PC-9 (cell line): ENCODE results near the gene MEF2C. TPM values are rescaled to one million over a fixed set of nuclear protein-coding genes. Genes with fewer than 3 reads are reported as not detected.

Experiments used
- BruUV-seq: library from RNA; stranded (reverse); fragments of 400-500 nt; replicated peaks from 2 replicates; lab custom pipeline; 2021; lab: Mats Ljungman, UMichigan
- CTCF ChIA-PET: fragments of 300-600 bp; sonication (Branson Sonifier 250); formaldehyde crosslinking; loops from one replicate; lab custom pipeline; 2022; ENCODE audit warnings: antibody characterized with exemption; lab: Charles Lee
- POLR2A ChIA-PET: fragments of 300-600 bp; sonication (Branson Sonifier 250); formaldehyde crosslinking; loops from one replicate; lab custom pipeline; 2022; ENCODE audit warnings: antibody characterized with exemption; ENCODE audit not compliant: unreplicated experiment; lab: Charles Lee
- DNase-seq, 2 experiments: peaks; one replicate each; pipeline versions ENCODE4 v3.0.0 to v3.0.0-alpha.2; 2015 to 2022; ENCODE audit warnings: mixed read lengths in 1 of 2
- H2AFZ ChIP-seq: fragments of 200-600 bp; sonication (generic); 2 replicates; pipeline ENCODE4 v1.8.1; 2017; ENCODE audit warnings: antibody characterized with exemption
- H3F3A ChIP-seq: fragments of 200-600 bp; sonication (generic); 2 replicates; pipeline ENCODE4 v1.8.1; 2017; ENCODE audit warnings: antibody characterized with exemption, mild to moderate bottlenecking, low read depth; ENCODE audit not compliant: insufficient read depth
- H3K27ac ChIP-seq: fragments of 200-600 bp; sonication (generic); 2 replicates; pipeline ENCODE4 v1.6.1; 2016; ENCODE audit warnings: mixed run types
- H3K27me3 ChIP-seq: fragments of 200-600 bp; sonication (generic); 2 replicates; pipeline ENCODE4 v1.6.1; 2016; ENCODE audit warnings: low read depth, mixed run types; ENCODE audit not compliant: insufficient read depth
- H3K36me3 ChIP-seq: fragments of 200-600 bp; sonication (generic); 2 replicates; pipeline ENCODE4 v1.6.1; 2016; ENCODE audit warnings: low read depth, mixed run types
- H3K4me1 ChIP-seq: fragments of 200-600 bp; sonication (generic); replicated peaks from 2 replicates; pipeline ENCODE4 v1.6.1; 2016; ENCODE audit warnings: mixed run types; ENCODE audit not compliant: insufficient read depth
- H3K4me2 ChIP-seq: fragments of 200-600 bp; sonication (generic); 2 replicates; pipeline ENCODE4 v1.6.1; 2017; ENCODE audit warnings: mixed run types
- H3K4me3 ChIP-seq: fragments of 200-600 bp; sonication (generic); 2 replicates; pipeline ENCODE4 v1.6.1; 2016; ENCODE audit warnings: mixed run types
- H3K79me2 ChIP-seq: fragments of 200-600 bp; sonication (generic); 2 replicates; pipeline ENCODE4 v1.6.1; 2017; ENCODE audit warnings: low read depth, mixed run types
- H3K9me2 ChIP-seq: fragments of 200-600 bp; sonication (generic); 2 replicates; pipeline ENCODE4 v1.8.1; 2017; ENCODE audit warnings: mild to moderate bottlenecking; ENCODE audit not compliant: insufficient read depth
- H3K9me3 ChIP-seq: fragments of 200-600 bp; sonication (generic); 2 replicates; pipeline ENCODE4 v1.8.1; 2016; ENCODE audit warnings: low read depth; ENCODE audit not compliant: insufficient read depth
- H4K20me1 ChIP-seq: fragments of 200-600 bp; sonication (generic); 2 replicates; pipeline ENCODE4 v1.8.1; 2017; ENCODE audit not compliant: insufficient read depth
- EZH2 ChIP-seq: fragments of 200-600 bp; sonication (generic); IDR thresholded peaks from 2 replicates; pipeline ENCODE4 v1.8.0; 2017; ENCODE audit warnings: antibody characterized with exemption, low read depth
- intact Hi-C: fragments of 100-400 bp; cut with micrococcal nuclease; formaldehyde crosslinking; loops from one replicate; pipeline ENCODE4 v1.10.0; 2022; ENCODE audit not compliant: unreplicated experiment
- total RNA-seq: library from RNA; stranded (reverse); gene quantifications from 2 replicates; pipeline ENCODE4 v1.2.3, GENCODE V29; 2021
- TF ChIP-seq, protein P1 (sequence below): fragments of 200-600 bp; sonication (generic); conservative IDR thresholded peaks from 2 replicates; pipeline ENCODE4 v1.6.1; 2017; ENCODE audit warnings: mixed run types, antibody characterized with exemption, mild to moderate bottlenecking, moderate library complexity

Gene MEF2C
- total RNA-seq, 1 experiment from 2014 or later: 2.5 TPM

DNA sequence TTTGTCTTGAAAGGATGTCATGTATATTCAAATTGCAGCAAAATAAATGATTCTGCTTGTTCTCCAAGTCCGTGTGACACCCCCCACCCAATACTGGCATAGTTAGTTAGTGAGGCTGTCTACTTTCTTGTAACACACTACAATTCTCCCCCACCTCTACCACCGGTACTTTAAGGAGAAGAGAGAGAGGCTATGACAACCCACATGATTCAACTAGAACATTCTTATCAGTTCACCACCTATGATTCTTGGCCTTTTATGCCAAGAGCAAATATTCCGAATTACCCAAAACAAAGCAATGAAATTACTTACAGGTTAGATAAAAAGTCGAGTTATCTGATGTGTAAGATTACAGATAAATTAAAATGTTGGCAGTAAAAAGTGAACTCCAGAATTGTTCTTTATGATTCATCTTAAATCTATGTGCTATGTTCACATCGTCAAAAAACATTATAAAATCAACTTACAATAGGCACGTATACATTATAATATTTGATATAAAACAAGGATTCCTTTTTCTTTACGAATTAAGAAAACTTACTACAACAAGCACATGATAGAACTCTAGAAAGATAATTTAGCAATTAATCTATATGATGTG, 14.4 kb downstream of the MEF2C start:
- Histone ChIP-seq H3K27me3 (no peaks in the 10 kb centered on the region), H3K79me2 (no peaks in the 10 kb centered on the region), H3K4me1 (no peaks in the 10 kb centered on the region), H3K36me3 (no peaks in the 10 kb centered on the region), H3K4me2 (no peak overlapping the region), H2AFZ (no peak overlapping the region), H3K27ac (no peak overlapping the region), H3K4me3 (no peak overlapping the region), H3F3A (no peaks in the 10 kb centered on the region), H4K20me1 (no peaks in the 10 kb centered on the region), H3K9me3 (no peaks in the 10 kb centered on the region), H3K9me2 (no peaks in the 10 kb centered on the region)
- POLR2A ChIA-PET: interaction anchor here (0.5 kb wide), 1 partner anchor 31 kb away, joined by 4 read pairs; no protein-coding TSS in a partner anchor
- CTCF ChIA-PET: no interaction called here
- TF ChIP-seq, protein P1, sequence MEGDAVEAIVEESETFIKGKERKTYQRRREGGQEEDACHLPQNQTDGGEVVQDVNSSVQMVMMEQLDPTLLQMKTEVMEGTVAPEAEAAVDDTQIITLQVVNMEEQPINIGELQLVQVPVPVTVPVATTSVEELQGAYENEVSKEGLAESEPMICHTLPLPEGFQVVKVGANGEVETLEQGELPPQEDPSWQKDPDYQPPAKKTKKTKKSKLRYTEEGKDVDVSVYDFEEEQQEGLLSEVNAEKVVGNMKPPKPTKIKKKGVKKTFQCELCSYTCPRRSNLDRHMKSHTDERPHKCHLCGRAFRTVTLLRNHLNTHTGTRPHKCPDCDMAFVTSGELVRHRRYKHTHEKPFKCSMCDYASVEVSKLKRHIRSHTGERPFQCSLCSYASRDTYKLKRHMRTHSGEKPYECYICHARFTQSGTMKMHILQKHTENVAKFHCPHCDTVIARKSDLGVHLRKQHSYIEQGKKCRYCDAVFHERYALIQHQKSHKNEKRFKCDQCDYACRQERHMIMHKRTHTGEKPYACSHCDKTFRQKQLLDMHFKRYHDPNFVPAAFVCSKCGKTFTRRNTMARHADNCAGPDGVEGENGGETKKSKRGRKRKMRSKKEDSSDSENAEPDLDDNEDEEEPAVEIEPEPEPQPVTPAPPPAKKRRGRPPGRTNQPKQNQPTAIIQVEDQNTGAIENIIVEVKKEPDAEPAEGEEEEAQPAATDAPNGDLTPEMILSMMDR: no peak
- TF ChIP-seq EZH2: no peak
- intact Hi-C loops: no loop called here
- DNase-seq: no peak
- BruUV-seq: no TSS peak

- Histone ChIP-seq H3K27me3 (no peaks in the 10 kb centered on the region), H3K27ac (no peak overlapping the region), H2AFZ (no peak overlapping the region), H3K4me3 (no peak overlapping the region), H3K9me3 (no peaks in the 10 kb centered on the region), H3K36me3 (no peaks in the 10 kb centered on the region), H3K9me2 (no peaks in the 10 kb centered on the region), H3K4me2 (no peak overlapping the region), H3F3A (no peaks in the 10 kb centered on the region), H4K20me1 (no peaks in the 10 kb centered on the region), H3K79me2 (no peaks in the 10 kb centered on the region), H3K4me1 (no peaks in the 10 kb centered on the region)
- no TSS peak for BruUV-seq
- ChIA-PET POLR2A (interaction anchor here (0.7 kb wide), 1 partner anchor 605 kb away, joined by 3 read pairs; no protein-coding TSS in a partner anchor), CTCF (no interaction called here)
- TF ChIP-seq, protein P1: no peak
- TF ChIP-seq EZH2: no peak
- intact Hi-C loops: no loop called here
- no peak for DNase-seq
These were observed 15.3 kb downstream of the MEF2C start for GRCh38 chr5:88867638-88868037.

- ChIA-PET CTCF (no interaction called here), POLR2A (no interaction called here)
- no peaks in the 10 kb centered on the region for H4K20me1 ChIP-seq
- no peak overlapping the region for H3K27ac ChIP-seq
- no peaks in the 10 kb centered on the region for H3K9me2 ChIP-seq
- no peak for DNase-seq
- no peak overlapping the region for H3K4me2 ChIP-seq
- no peaks in the 10 kb centered on the region for H3F3A ChIP-seq
- TF ChIP-seq EZH2: no peak
- TF ChIP-seq, protein P1: no peak
- intact Hi-C loops: no loop called here
- no peak overlapping the region for H3K4me3 ChIP-seq
- H3K9me3 ChIP-seq: no peaks in the 10 kb centered on the region
- H3K27me3 ChIP-seq: no peaks in the 10 kb centered on the region
- no TSS peak for BruUV-seq
- no peak overlapping the region for H2AFZ ChIP-seq
- no peaks in the 10 kb centered on the region for H3K36me3 ChIP-seq
- no peaks in the 10 kb centered on the region for H3K79me2 ChIP-seq
- 0 out of 2 replicates have a peak, but pooled peaks cover 6% of the 10 kb centered on the region for H3K4me1 ChIP-seq
These were observed 19.5 kb downstream of the MEF2C start for GRCh38 chr5:88863523-88863922.
